Measurements from ENCODE around the gene MAGIX.
"Not testable (repeated sequence)": the region's sequence is repeated elsewhere in the genome, so short reads cannot be mapped to it uniquely, and the experiment has no call there.

The MAGIX gene

GRCh38 chrX:49129427-49129826, 33.1 kb upstream of the MAGIX start:
- TF ChIP-seq CTCF (IDR thresholded peaks at IDR 0.05; ENCODE audit: insufficient read depth, low read depth, low read length, missing control alignments) = no peak
- peak; percentile 1 for DNase-seq (ENCODE audit: low read depth)
- no peak overlapping the region for H3K4me3 ChIP-seq (ENCODE audit: low read length)

- not testable (repeated sequence) for DNase-seq (ENCODE audit: low read depth); H3K4me3 ChIP-seq (ENCODE audit: low read length)
These were observed 30.3 kb upstream of the MAGIX start for GRCh38 chrX:49132275-49132674.

- no peak overlapping the region for H3K4me3 ChIP-seq (ENCODE audit: low read length)
- DNase-seq (ENCODE audit: low read depth) = no peak
- TF ChIP-seq CTCF (IDR thresholded peaks at IDR 0.05; ENCODE audit: insufficient read depth, low read depth, low read length, missing control alignments) = no peak
These were observed 28.8 kb upstream of the MAGIX start for GRCh38 chrX:49133759-49134158.

- DNase-seq (ENCODE audit: low read depth) = no peak
- H3K4me3 ChIP-seq (ENCODE audit: low read length) = no peak overlapping the region
- TF ChIP-seq CTCF (IDR thresholded peaks at IDR 0.05; ENCODE audit: insufficient read depth, low read depth, low read length, missing control alignments) = no peak
These were observed 25.1 kb upstream of the MAGIX start for GRCh38 chrX:49137492-49137891.

GRCh38 chrX:49139713-49140112, 22.8 kb upstream of the MAGIX start:
- H3K4me3 ChIP-seq (ENCODE audit: low read length) = no peak overlapping the region
- DNase-seq (ENCODE audit: low read depth) = no peak
- TF ChIP-seq CTCF (IDR thresholded peaks at IDR 0.05; ENCODE audit: insufficient read depth, low read depth, low read length, missing control alignments) = no peak

- TF ChIP-seq CTCF (IDR thresholded peaks at IDR 0.05; ENCODE audit: insufficient read depth, low read depth, low read length, missing control alignments) = peak; percentile 33
- not testable (repeated sequence) for H3K4me3 ChIP-seq (ENCODE audit: low read length); DNase-seq (ENCODE audit: low read depth)
These were observed 20.3 kb upstream of the MAGIX start for GRCh38 chrX:49142264-49142663.

GRCh38 chrX:49143154-49143553, 19.4 kb upstream of the MAGIX start:
- not testable (repeated sequence) for DNase-seq (ENCODE audit: low read depth); H3K4me3 ChIP-seq (ENCODE audit: low read length)

- no peak for TF ChIP-seq CTCF (IDR thresholded peaks at IDR 0.05; ENCODE audit: insufficient read depth, low read depth, low read length, missing control alignments)
- no peak for DNase-seq (ENCODE audit: low read depth)
- H3K4me3 ChIP-seq (ENCODE audit: low read length) = no peak overlapping the region
These were observed 15.3 kb upstream of the MAGIX start for GRCh38 chrX:49147282-49147681.
